BLaER1 treated with 17β-estradiol and CSF1 and Interleukin-3, amounts not matched to agents 10 nM and 100 nM (cell line): Measurements from ENCODE around the gene RABEPK.
A peak's percentile ranks its signal among the peaks of the same experiment; 100 is the strongest.
"Not testable (repeated sequence)": the region's sequence is repeated elsewhere in the genome, so short reads cannot be mapped to it uniquely, and the experiment has no call there.

Experiments used
- H3K27ac ChIP-seq, 11 experiments: shearing (Covaris generic); formaldehyde crosslinking; 2 replicates each; pipeline ENCODE4 v1.8.1; 2022
- H3K27me3 ChIP-seq, 11 experiments: shearing (Covaris generic); formaldehyde crosslinking; 2 replicates each; pipeline ENCODE4 v1.8.1; 2022
- H3K36me3 ChIP-seq, 11 experiments: shearing (Covaris generic); formaldehyde crosslinking; 2 replicates each; pipeline ENCODE4 v1.8.1; 2022
- H3K4me1 ChIP-seq, 10 experiments: shearing (Covaris generic); formaldehyde crosslinking; 2 replicates each; pipeline ENCODE4 v1.8.1; 2022
- H3K4me2 ChIP-seq, 11 experiments: shearing (Covaris generic); formaldehyde crosslinking; 2 replicates each; pipeline ENCODE4 v1.8.1; 2022
- H3K4me3 ChIP-seq, 10 experiments: shearing (Covaris generic); formaldehyde crosslinking; 2 replicates each; pipeline ENCODE4 v1.8.1; 2022
- H3K9ac ChIP-seq, 11 experiments: shearing (Covaris generic); formaldehyde crosslinking; 2 replicates each; pipeline ENCODE4 v1.8.1; 2022
- H3K9me3 ChIP-seq, 11 experiments: shearing (Covaris generic); formaldehyde crosslinking; replicated peaks in 1 of 11; 2 replicates each; pipeline ENCODE4 v1.8.1; 2022
- H4K20me1 ChIP-seq, 11 experiments: shearing (Covaris generic); formaldehyde crosslinking; 2 replicates each; pipeline ENCODE4 v1.8.1; 2022
- Cebpa-rat ChIP-seq, 11 experiments: shearing (Covaris generic); IDR thresholded peaks; 2 replicates each; pipeline ENCODE4 v1.8.1; 2022

The RABEPK gene

DNA sequence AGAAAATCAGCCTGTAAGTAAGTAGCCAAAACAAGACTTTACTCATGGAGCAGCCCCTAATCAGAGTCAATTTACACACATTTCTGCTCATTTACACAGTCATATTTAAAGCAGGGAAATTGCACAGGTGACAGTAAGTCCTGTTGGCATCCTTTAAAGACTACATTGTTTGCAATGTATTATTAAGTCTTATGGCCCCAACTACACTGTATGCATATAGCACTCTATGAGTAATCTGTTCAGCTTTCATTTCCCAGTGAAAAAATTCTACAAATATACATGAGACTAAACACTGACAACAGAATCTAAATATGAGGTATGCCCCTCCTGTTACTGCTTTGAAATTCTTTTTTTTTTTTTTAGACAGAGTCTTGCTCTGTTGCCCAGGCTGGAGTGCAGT lies 30.4 kb upstream of the RABEPK start:
- H3K4me3 ChIP-seq = no peak overlapping the region
- H3K4me2 ChIP-seq = no peak overlapping the region
- no peaks in the 10 kb centered on the region for H3K9me3 ChIP-seq
- H3K27me3 ChIP-seq = no peaks in the 10 kb centered on the region
- H3K9ac ChIP-seq = no peak overlapping the region
- no peak for TF ChIP-seq Cebpa-rat (IDR thresholded peaks at IDR 0.05)
- H4K20me1 ChIP-seq = peaks cover 38 to 92% (median 55%) of the 10 kb centered on the region in 11 experiments; a peak in 20 of 22 replicates
- no peak overlapping the region for H3K27ac ChIP-seq
- H3K36me3 ChIP-seq = peaks cover 58 to 94% (median 78%) of the 10 kb centered on the region in 11 experiments
- peaks cover 14 to 30% (median 22%) of the 10 kb centered on the region in 10 experiments for H3K4me1 ChIP-seq

GRCh38 chr9:125172031-125172755 lies 28.1 kb upstream of the RABEPK start:
- Histone ChIP-seq H3K4me1 (peaks cover 14 to 31% (median 22%) of the 10 kb centered on the region in 10 experiments), H3K27me3 (no peaks in the 10 kb centered on the region), H4K20me1 (peaks cover 49 to 98% (median 60%) of the 10 kb centered on the region in 11 experiments; a peak in 21 of 22 replicates), H3K9me3 (no peaks in the 10 kb centered on the region), H3K36me3 (peaks cover 44 to 89% (median 76%) of the 10 kb centered on the region in 11 experiments), H3K4me3 (no peak overlapping the region), H3K4me2 (peak overlapping the region; percentile 10 to 75 (median 58); a peak in 21 of 22 replicates), H3K27ac (peak overlapping the region in 4 of 11 experiments; percentile 2 to 44 (median 24); a peak in 3 of 22 replicates), H3K9ac (no peak overlapping the region)
- no peak for TF ChIP-seq Cebpa-rat (IDR thresholded peaks at IDR 0.05)

GRCh38 chr9:125176636-125177035 lies 23.7 kb upstream of the RABEPK start:
- peaks cover 84 to 100% (median 95%) of the 10 kb centered on the region in 11 experiments for H4K20me1 ChIP-seq
- H3K9ac ChIP-seq = no peak overlapping the region
- H3K36me3 ChIP-seq = peaks cover 10 to 94% (median 65%) of the 10 kb centered on the region in 11 experiments
- H3K27me3 ChIP-seq = no peaks in the 10 kb centered on the region
- peaks cover 14 to 33% (median 22%) of the 10 kb centered on the region in 10 experiments for H3K4me1 ChIP-seq
- no peak overlapping the region for H3K4me3 ChIP-seq
- no peak overlapping the region for H3K27ac ChIP-seq
- H3K9me3 ChIP-seq = peaks cover 0 to 11% (median 3%) of the 10 kb centered on the region in 11 experiments; a peak in 7 of 22 replicates
- TF ChIP-seq Cebpa-rat (IDR thresholded peaks at IDR 0.05) = no peak
- H3K4me2 ChIP-seq = no peak overlapping the region

GRCh38 chr9:125177888-125178287 lies 22.5 kb upstream of the RABEPK start:
- peaks cover 82 to 100% (median 96%) of the 10 kb centered on the region in 11 experiments for H4K20me1 ChIP-seq
- no peak overlapping the region for H3K9ac ChIP-seq
- no peaks in the 10 kb centered on the region for H3K27me3 ChIP-seq
- peaks cover 10 to 97% (median 70%) of the 10 kb centered on the region in 11 experiments for H3K36me3 ChIP-seq
- H3K9me3 ChIP-seq = peaks cover 0 to 24% (median 15%) of the 10 kb centered on the region in 11 experiments; a peak in 13 of 22 replicates
- H3K4me3 ChIP-seq = no peak overlapping the region
- peaks cover 6 to 23% (median 11%) of the 10 kb centered on the region in 10 experiments for H3K4me1 ChIP-seq
- H3K4me2 ChIP-seq = no peak overlapping the region
- H3K27ac ChIP-seq = no peak overlapping the region
- no peak for TF ChIP-seq Cebpa-rat (IDR thresholded peaks at IDR 0.05)

GRCh38 chr9:125179776-125180175 lies 20.6 kb upstream of the RABEPK start:
- H3K27me3 ChIP-seq, H3K4me3 ChIP-seq, H3K4me2 ChIP-seq, H3K9ac ChIP-seq, H3K4me1 ChIP-seq, H3K27ac ChIP-seq: not testable (repeated sequence)
- Histone ChIP-seq H4K20me1 (peaks cover 80 to 100% (median 97%) of the 10 kb centered on the region in 11 experiments), H3K36me3 (peaks cover 13 to 95% (median 72%) of the 10 kb centered on the region in 11 experiments), H3K9me3 (peaks cover 0 to 27% (median 18%) of the 10 kb centered on the region in 11 experiments; a peak in 14 of 22 replicates)
- peak in 2 of 11 experiments; percentile 23 to 52; a peak in 1 of 22 replicates for TF ChIP-seq Cebpa-rat (IDR thresholded peaks at IDR 0.05)

DNA sequence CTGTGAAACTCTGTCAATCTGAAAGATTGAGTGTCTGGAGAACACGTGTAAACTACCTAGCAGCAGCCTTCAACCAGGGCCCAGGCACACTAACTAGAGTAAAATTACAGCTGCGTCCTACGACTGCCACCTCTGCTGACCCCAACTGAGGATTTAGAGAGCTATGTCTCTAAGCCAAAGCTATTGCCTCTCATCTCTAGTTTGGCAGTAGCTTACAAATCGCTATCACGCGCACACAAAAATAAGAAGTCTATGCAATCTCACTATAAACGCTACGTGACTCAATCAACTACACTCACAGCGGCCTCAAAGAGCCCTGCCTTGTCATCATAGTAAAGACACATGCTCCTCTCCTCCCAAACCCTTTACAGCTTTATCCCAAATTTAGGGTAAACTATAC lies 19.5 kb upstream of the RABEPK start:
- Histone ChIP-seq H3K27me3 (no peaks in the 10 kb centered on the region), H3K27ac (no peak overlapping the region), H3K36me3 (peaks cover 13 to 96% (median 71%) of the 10 kb centered on the region in 11 experiments), H4K20me1 (peaks cover 81 to 100% (median 99%) of the 10 kb centered on the region in 11 experiments), H3K4me2 (no peak overlapping the region), H3K9ac (no peak overlapping the region), H3K9me3 (peaks cover 0 to 27% (median 18%) of the 10 kb centered on the region in 11 experiments; a peak in 14 of 22 replicates), H3K4me1 (0 out of 20 replicates have a peak, but pooled peaks cover 0 to 3% (median 0%) of the 10 kb centered on the region in 10 experiments), H3K4me3 (no peak overlapping the region)
- TF ChIP-seq Cebpa-rat (IDR thresholded peaks at IDR 0.05) = no peak

DNA sequence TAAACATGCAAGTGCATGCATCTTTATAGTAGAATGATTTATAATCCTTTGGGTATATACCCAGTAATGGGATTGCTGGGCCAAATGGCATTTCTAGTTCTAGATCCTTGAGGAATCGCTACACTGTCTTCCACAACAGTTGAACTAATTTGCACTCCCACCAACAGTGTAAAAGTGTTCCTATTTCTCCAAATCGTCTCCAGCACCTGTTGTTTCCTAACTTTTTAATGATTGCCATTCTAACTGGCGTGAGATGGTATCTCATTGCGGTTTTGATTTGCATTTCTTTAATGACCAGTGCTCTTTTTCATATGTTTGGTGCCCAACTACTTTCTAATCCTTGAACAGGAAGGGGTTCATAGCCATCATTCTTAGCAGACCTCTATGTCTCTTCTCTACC lies 18.6 kb upstream of the RABEPK start:
- H3K36me3 ChIP-seq = peaks cover 13 to 93% (median 71%) of the 10 kb centered on the region in 11 experiments
- H3K4me2 ChIP-seq, H3K27ac ChIP-seq, H3K4me3 ChIP-seq, H3K4me1 ChIP-seq, H3K27me3 ChIP-seq, H3K9ac ChIP-seq: not testable (repeated sequence)
- peaks cover 0 to 27% (median 18%) of the 10 kb centered on the region in 11 experiments; a peak in 14 of 22 replicates for H3K9me3 ChIP-seq
- peaks cover 81 to 100% (median 99%) of the 10 kb centered on the region in 11 experiments for H4K20me1 ChIP-seq

DNA sequence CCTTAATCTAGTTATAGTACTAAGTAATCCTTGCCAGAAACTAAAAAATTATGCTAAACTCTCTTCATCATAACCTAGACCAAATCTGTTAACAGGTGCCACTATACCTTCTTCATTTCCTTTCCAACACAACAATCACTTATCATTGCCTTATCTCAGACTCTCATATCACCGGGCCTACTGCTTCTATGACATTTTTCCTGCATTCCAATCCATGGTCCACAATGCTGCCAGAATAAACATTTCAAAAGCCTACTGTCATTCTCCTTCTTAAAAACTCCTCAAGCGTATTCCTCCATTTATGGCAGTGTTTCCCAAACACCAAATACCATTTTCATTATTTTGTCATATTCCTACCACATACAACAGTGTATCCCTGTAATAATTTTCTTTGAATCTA lies 17.3 kb upstream of the RABEPK start:
- Histone ChIP-seq H3K9me3 (peaks cover 0 to 27% (median 18%) of the 10 kb centered on the region in 11 experiments; a peak in 14 of 22 replicates), H3K4me2 (no peak overlapping the region), H3K36me3 (peaks cover 13 to 85% (median 75%) of the 10 kb centered on the region in 11 experiments), H3K4me1 (peaks cover 12 to 22% (median 13%) of the 10 kb centered on the region in 10 experiments), H4K20me1 (peaks cover 84 to 100% (median 98%) of the 10 kb centered on the region in 11 experiments), H3K27ac (no peak overlapping the region), H3K9ac (no peak overlapping the region), H3K4me3 (no peak overlapping the region), H3K27me3 (no peaks in the 10 kb centered on the region)
- no peak for TF ChIP-seq Cebpa-rat (IDR thresholded peaks at IDR 0.05)

GRCh38 chr9:125183561-125183960 lies 16.8 kb upstream of the RABEPK start:
- Histone ChIP-seq H3K4me2 (no peak overlapping the region), H3K27me3 (no peaks in the 10 kb centered on the region), H3K36me3 (peaks cover 13 to 80% (median 70%) of the 10 kb centered on the region in 11 experiments), H3K9ac (no peak overlapping the region), H3K4me3 (no peak overlapping the region), H3K27ac (no peak overlapping the region), H4K20me1 (peaks cover 84 to 100% (median 98%) of the 10 kb centered on the region in 11 experiments), H3K4me1 (peaks cover 17 to 27% (median 18%) of the 10 kb centered on the region in 10 experiments), H3K9me3 (peaks cover 0 to 26% (median 15%) of the 10 kb centered on the region in 11 experiments; a peak in 14 of 22 replicates)
- TF ChIP-seq Cebpa-rat (IDR thresholded peaks at IDR 0.05) = no peak
